ENCODE measurements around the gene ZNF652. TPM values are rescaled to one million over a fixed set of nuclear protein-coding genes. Genes with fewer than 3 reads are reported as not detected.

The ZNF652 gene
- 6.8 and 7.6 TPM in 2 replicates for total RNA-seq (2014; rRNA removed; shearing (Covaris generic))
- 3.1 and 4.9 TPM in 2 replicates for polyA plus RNA-seq (2015; cell fraction: cytosol; rRNA removed)
- 8.6 and 8.8 TPM in 2 replicates for polyA plus RNA-seq (2015; cell fraction: nucleus; rRNA removed)

- DNase-seq (ENCODE audit: low read depth), result peak; percentile 86
These were observed at the start of gene ZNF652 for GRCh38 chr17:49361902-49362722. ZNF652 (minus strand) TSS chr17:49362250; CDS start chr17:49317725, 44,525 bp downstream.

GRCh38 chr17:49409066-49409465 is 47.0 kb upstream of the ZNF652 start:
- no peak for DNase-seq (ENCODE audit: low read depth)

- DNase-seq (ENCODE audit: low read depth), result peak; percentile 63
These were observed 46.0 kb upstream of the ZNF652 start for GRCh38 chr17:49407981-49408501.

- no peak for DNase-seq (ENCODE audit: low read depth)
These were observed 45.0 kb upstream of the ZNF652 start for GRCh38 chr17:49407086-49407485.

GRCh38 chr17:49406421-49407061 is 44.5 kb upstream of the ZNF652 start:
- no peak for DNase-seq (ENCODE audit: low read depth)

- DNase-seq (ENCODE audit: low read depth), result no peak
These were observed 42.9 kb upstream of the ZNF652 start for GRCh38 chr17:49404906-49405305.

- no peak for DNase-seq (ENCODE audit: low read depth)
These were observed 42.3 kb upstream of the ZNF652 start for GRCh38 chr17:49404361-49404760.

- DNase-seq (ENCODE audit: low read depth), result no peak
These were observed 41.7 kb upstream of the ZNF652 start for GRCh38 chr17:49403514-49404289.

GRCh38 chr17:49402706-49403105 is 40.7 kb upstream of the ZNF652 start:
- DNase-seq (ENCODE audit: low read depth), result no peak

- DNase-seq (ENCODE audit: low read depth), result no peak
These were observed 40.0 kb upstream of the ZNF652 start for GRCh38 chr17:49401971-49402611.

GRCh38 chr17:49399995-49400394 is 37.9 kb upstream of the ZNF652 start:
- no peak for DNase-seq (ENCODE audit: low read depth)

- no peak for DNase-seq (ENCODE audit: low read depth)
These were observed 35.5 kb upstream of the ZNF652 start for GRCh38 chr17:49397586-49397985.

- DNase-seq (ENCODE audit: low read depth), result no peak
These were observed 31.6 kb upstream of the ZNF652 start for GRCh38 chr17:49393491-49394255.

- peak; percentile 32 for DNase-seq (ENCODE audit: low read depth)
These were observed 28.7 kb upstream of the ZNF652 start for GRCh38 chr17:49390548-49391324.

GRCh38 chr17:49389514-49390347 is 27.7 kb upstream of the ZNF652 start:
- DNase-seq (ENCODE audit: low read depth), result peak; percentile 36

- DNase-seq (ENCODE audit: low read depth), result no peak
These were observed 26.9 kb upstream of the ZNF652 start for GRCh38 chr17:49388692-49389513.

- no peak for DNase-seq (ENCODE audit: low read depth)
These were observed 26.2 kb upstream of the ZNF652 start for GRCh38 chr17:49388290-49388640.
